A673 (cell line): ENCODE results near the gene ERN2.

Experiments used
- EZH2 ChIP-seq: fragments of 200-600 bp; sonication (generic); IDR thresholded peaks from 2 replicates; pipeline ENCODE4 v1.6.1; 2017; ENCODE audit warnings: borderline replicate concordance, low read depth, mild to moderate bottlenecking, mixed read lengths, antibody characterized with exemption, low read length; ENCODE audit not compliant: poor library complexity, severe bottlenecking
- TF ChIP-seq, protein P1 (sequence below): fragments of 300-800, 200-600 bp; sonication (generic); conservative IDR thresholded peaks from 2 replicates; pipeline ENCODE4 v1.5.1; 2017; ENCODE audit warnings: low read depth, mild to moderate bottlenecking, antibody characterized with exemption, low read length, moderate library complexity, mixed read lengths

DNA sequence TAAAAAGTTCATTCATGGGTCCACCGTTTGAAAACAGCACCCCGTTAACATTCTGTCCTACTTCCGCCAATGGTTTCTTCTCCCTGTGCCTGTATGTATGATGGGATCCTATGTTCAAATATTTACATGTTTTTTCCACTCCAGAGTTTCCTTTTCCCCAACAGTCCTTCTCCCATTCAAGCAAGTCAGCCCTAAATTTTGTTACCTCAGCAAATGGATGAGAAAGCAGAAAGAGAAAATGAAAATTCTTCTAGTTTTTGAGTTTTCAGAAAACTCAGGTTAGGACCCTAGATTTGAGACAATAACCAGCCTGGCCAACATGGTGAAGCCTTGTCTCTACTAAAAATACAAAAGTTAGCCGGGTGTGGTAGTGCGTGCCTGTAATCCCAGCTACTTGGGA, 3.5 kb upstream of the ERN2 start:
- TF ChIP-seq, protein P1, sequence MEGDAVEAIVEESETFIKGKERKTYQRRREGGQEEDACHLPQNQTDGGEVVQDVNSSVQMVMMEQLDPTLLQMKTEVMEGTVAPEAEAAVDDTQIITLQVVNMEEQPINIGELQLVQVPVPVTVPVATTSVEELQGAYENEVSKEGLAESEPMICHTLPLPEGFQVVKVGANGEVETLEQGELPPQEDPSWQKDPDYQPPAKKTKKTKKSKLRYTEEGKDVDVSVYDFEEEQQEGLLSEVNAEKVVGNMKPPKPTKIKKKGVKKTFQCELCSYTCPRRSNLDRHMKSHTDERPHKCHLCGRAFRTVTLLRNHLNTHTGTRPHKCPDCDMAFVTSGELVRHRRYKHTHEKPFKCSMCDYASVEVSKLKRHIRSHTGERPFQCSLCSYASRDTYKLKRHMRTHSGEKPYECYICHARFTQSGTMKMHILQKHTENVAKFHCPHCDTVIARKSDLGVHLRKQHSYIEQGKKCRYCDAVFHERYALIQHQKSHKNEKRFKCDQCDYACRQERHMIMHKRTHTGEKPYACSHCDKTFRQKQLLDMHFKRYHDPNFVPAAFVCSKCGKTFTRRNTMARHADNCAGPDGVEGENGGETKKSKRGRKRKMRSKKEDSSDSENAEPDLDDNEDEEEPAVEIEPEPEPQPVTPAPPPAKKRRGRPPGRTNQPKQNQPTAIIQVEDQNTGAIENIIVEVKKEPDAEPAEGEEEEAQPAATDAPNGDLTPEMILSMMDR, result no peak
- no peak for TF ChIP-seq EZH2
